AG04450 (cell line): ENCODE data around the gene AKAP10. TPM values are rescaled to one million over a fixed set of nuclear protein-coding genes. Genes with fewer than 3 reads are reported as not detected.

Source experiments
- CTCF ChIA-PET: fragments of 300-600, 350-600 bp; formaldehyde crosslinking; extraction: SDS; loops from one replicate; lab custom pipeline; 2022; ENCODE audit warnings: antibody characterized with exemption, inconsistent platforms; lab: Charles Lee
- POLR2A ChIA-PET: fragments of 350-600 bp; formaldehyde crosslinking; extraction: SDS; loops from one replicate; lab custom pipeline; 2021; ENCODE audit warnings: antibody characterized with exemption, inconsistent platforms; lab: Yijun Ruan, JAX
- DNase-seq: peaks from one replicate; pipeline ENCODE4 v3.0.0-alpha.2; 2011; ENCODE audit warnings: low read depth, low spot score
- H3K27ac ChIP-seq: one replicate; pipeline ENCODE4 v1.5.1; 2012; ENCODE audit warnings: low read depth, low read length, control low read depth
- H3K27me3 ChIP-seq: one replicate; pipeline ENCODE4 v1.6.0; 2012; ENCODE audit warnings: low read length; ENCODE audit not compliant: control insufficient read depth, insufficient read depth
- H3K4me3 ChIP-seq: 2 replicates; pipeline ENCODE4 v1.5.1; 2011; ENCODE audit warnings: mild to moderate bottlenecking, low read depth, low read length, control low read depth
- H3K9me3 ChIP-seq: 2 replicates; pipeline ENCODE4 v1.5.1; 2012; ENCODE audit warnings: low read length; ENCODE audit not compliant: control insufficient read depth, insufficient read depth
- CTCF ChIP-seq: IDR thresholded peaks from 2 replicates; pipeline ENCODE4 v1.5.1; 2011; ENCODE audit warnings: low read depth, low read length, control low read depth, inconsistent platforms
- polyA plus RNA-seq: library from polyadenylated mRNA; depleted of rRNA; stranded (reverse); fragments of >200 nt; gene quantifications from 2 replicates; pipeline ENCODE4 v1.2.3, GENCODE V29; 2011

Gene AKAP10
- polyA plus RNA-seq, 1 experiment, result 33.2 TPM

GRCh38 chr17:20009052-20009301 is 31.3 kb upstream of the AKAP10 start:
- CTCF ChIA-PET, result interaction anchor here (0.7 to 2.7 kb wide), 11 partner anchors 9 to 113 kb away, joined by 3 to 23 read pairs (median 4); no protein-coding TSS in a partner anchor
- DNase-seq, result no peak
- peaks cover 4% of the 10 kb centered on the region; the same call in 1 of the 2 replicates for H3K9me3 ChIP-seq
- no peak for TF ChIP-seq CTCF
- H3K27ac ChIP-seq, result no peak overlapping the region
- peak overlapping the region; percentile 59 for H3K4me3 ChIP-seq
- POLR2A ChIA-PET, result no interaction called here
- peaks cover 36% of the 10 kb centered on the region for H3K27me3 ChIP-seq

GRCh38 chr17:20008242-20009051 is 30.8 kb upstream of the AKAP10 start:
- CTCF ChIA-PET, result interaction anchor here (0.7 to 2.7 kb wide), 10 partner anchors 8 to 114 kb away, joined by 3 to 23 read pairs (median 4); no protein-coding TSS in a partner anchor
- no peak for TF ChIP-seq CTCF
- Histone ChIP-seq H3K4me3 (peak overlapping the region; percentile 59), H3K9me3 (peaks cover 2% of the 10 kb centered on the region; the same call in 1 of the 2 replicates), H3K27me3 (peaks cover 32% of the 10 kb centered on the region), H3K27ac (no peak overlapping the region)
- POLR2A ChIA-PET, result no interaction called here
- no peak for DNase-seq

GRCh38 chr17:19996502-19996901 is 18.9 kb upstream of the AKAP10 start:
- H3K27ac ChIP-seq, result no peak overlapping the region
- no peak for TF ChIP-seq CTCF
- DNase-seq, result no peak
- H3K4me3 ChIP-seq, result no peak overlapping the region
- H3K27me3 ChIP-seq, result no peaks in the 10 kb centered on the region
- H3K9me3 ChIP-seq, result no peaks in the 10 kb centered on the region
- ChIA-PET POLR2A (no interaction called here), CTCF (interaction anchor here (1.5 kb wide), 1 partner anchor 14 kb away, joined by 3 read pairs; no protein-coding TSS in a partner anchor)

GRCh38 chr17:19996086-19996485 is 18.5 kb upstream of the AKAP10 start:
- H3K27ac ChIP-seq, result no peak overlapping the region
- H3K27me3 ChIP-seq, result peaks cover 4% of the 10 kb centered on the region
- no peak for DNase-seq
- ChIA-PET CTCF (interaction anchor here (0.8 to 1.5 kb wide), 2 partner anchors 13 to 14 kb away, joined by 3 to 4 read pairs; no protein-coding TSS in a partner anchor), POLR2A (no interaction called here)
- no peak overlapping the region for H3K4me3 ChIP-seq
- no peaks in the 10 kb centered on the region for H3K9me3 ChIP-seq
- TF ChIP-seq CTCF, result no peak
